CD8-positive, alpha-beta memory T cell (primary cell): Measurements from ENCODE around the gene EHD4. TPM values are rescaled to one million over a fixed set of nuclear protein-coding genes. Genes with fewer than 3 reads are reported as not detected.

ENCODE experiments used
- CTCF ChIA-PET: fragments of 350-600 bp; sonication (Branson Sonifier 250); formaldehyde crosslinking; loops from one replicate; lab custom pipeline; 2021; ENCODE audit warnings: antibody characterized with exemption; lab: Charles Lee
- POLR2A ChIA-PET: fragments of 350-600 bp; sonication (Branson Sonifier 250); formaldehyde crosslinking; loops from one replicate; lab custom pipeline; 2021; ENCODE audit warnings: antibody characterized with exemption; lab: Charles Lee
- DNase-seq, 5 donors: peaks; one replicate each; pipeline versions ENCODE4 v3.0.0 to v3.0.0-alpha.2; 2020 to 2022; ENCODE audit warnings: mixed read lengths in 1 of 5
- H3K27ac ChIP-seq: one replicate; pipeline ENCODE4 v1.7.0; 2013; ENCODE audit warnings: low read depth, mild to moderate bottlenecking, low read length, moderate library complexity
- H3K27me3 ChIP-seq: 2 replicates; pipeline ENCODE4 v1.7.0; 2013; ENCODE audit warnings: low read length, mild to moderate bottlenecking; ENCODE audit not compliant: insufficient read depth, poor library complexity, severe bottlenecking
- H3K36me3 ChIP-seq: 2 replicates; pipeline ENCODE4 v1.7.0; 2013; ENCODE audit warnings: mild to moderate bottlenecking, low read length, moderate library complexity; ENCODE audit not compliant: insufficient read depth
- H3K4me1 ChIP-seq: 2 replicates; pipeline ENCODE4 v1.7.0; 2013; ENCODE audit warnings: mild to moderate bottlenecking, low read length, moderate library complexity; ENCODE audit not compliant: insufficient read depth
- H3K4me3 ChIP-seq: 2 replicates; pipeline ENCODE4 v1.7.0; 2013; ENCODE audit warnings: mild to moderate bottlenecking, low read length
- H3K9me3 ChIP-seq: 2 replicates; pipeline ENCODE4 v1.7.0; 2013; ENCODE audit warnings: mild to moderate bottlenecking, low read length
- H3K27ac Mint-ChIP-seq, 8 donors: one replicate each; pipeline ENCODE4 v1.8.0; 2020 to 2021; ENCODE audit warnings: mixed read lengths in 8 of 8, mild to moderate bottlenecking in 6 of 8, inconsistent platforms in 3 of 8, moderate library complexity in 3 of 8
- H3K27me3 Mint-ChIP-seq, 2 donors: one replicate each; pipeline ENCODE4 v1.8.0; 2020 to 2021; ENCODE audit warnings: mixed read lengths in 2 of 2, mild to moderate bottlenecking in 1 of 2, moderate library complexity in 1 of 2
- H3K36me3 Mint-ChIP-seq, 3 donors: one replicate each; pipeline ENCODE4 v1.8.0; 2020 to 2021; ENCODE audit warnings: mixed read lengths in 3 of 3, inconsistent platforms in 1 of 3, mild to moderate bottlenecking in 1 of 3
- H3K4me1 Mint-ChIP-seq, 3 donors: one replicate each; pipeline ENCODE4 v1.8.0; 2020 to 2021; ENCODE audit warnings: mixed read lengths in 3 of 3, inconsistent platforms in 1 of 3, mild to moderate bottlenecking in 1 of 3
- H3K4me3 Mint-ChIP-seq, 7 donors: one replicate each; pipeline ENCODE4 v1.8.0; 2020 to 2021; ENCODE audit warnings: mixed read lengths in 7 of 7, mild to moderate bottlenecking in 6 of 7, moderate library complexity in 4 of 7, inconsistent platforms in 2 of 7
- H3K9me3 Mint-ChIP-seq, 5 donors: one replicate each; pipeline ENCODE4 v1.8.0; 2020 to 2022; ENCODE audit warnings: mixed read lengths in 5 of 5, mild to moderate bottlenecking in 3 of 5, moderate library complexity in 2 of 5, inconsistent platforms in 1 of 5
- polyA plus RNA-seq: library from polyadenylated mRNA; unstranded; fragments of 300-500 nt; fragmentation: Illumina TruSeq; gene quantifications from one replicate; pipeline ENCODE4 v1.2.3, GENCODE V29; 2021
- total RNA-seq, 2 experiments: library from RNA; stranded (reverse); gene quantifications; one replicate each; pipeline ENCODE4 v1.2.3, GENCODE V29; 2021

EHD4 gene
- total and polyA plus RNA-seq, 3 experiments from 2014 or later = 11.2 to 26.4 (median 24.2) TPM

DNA sequence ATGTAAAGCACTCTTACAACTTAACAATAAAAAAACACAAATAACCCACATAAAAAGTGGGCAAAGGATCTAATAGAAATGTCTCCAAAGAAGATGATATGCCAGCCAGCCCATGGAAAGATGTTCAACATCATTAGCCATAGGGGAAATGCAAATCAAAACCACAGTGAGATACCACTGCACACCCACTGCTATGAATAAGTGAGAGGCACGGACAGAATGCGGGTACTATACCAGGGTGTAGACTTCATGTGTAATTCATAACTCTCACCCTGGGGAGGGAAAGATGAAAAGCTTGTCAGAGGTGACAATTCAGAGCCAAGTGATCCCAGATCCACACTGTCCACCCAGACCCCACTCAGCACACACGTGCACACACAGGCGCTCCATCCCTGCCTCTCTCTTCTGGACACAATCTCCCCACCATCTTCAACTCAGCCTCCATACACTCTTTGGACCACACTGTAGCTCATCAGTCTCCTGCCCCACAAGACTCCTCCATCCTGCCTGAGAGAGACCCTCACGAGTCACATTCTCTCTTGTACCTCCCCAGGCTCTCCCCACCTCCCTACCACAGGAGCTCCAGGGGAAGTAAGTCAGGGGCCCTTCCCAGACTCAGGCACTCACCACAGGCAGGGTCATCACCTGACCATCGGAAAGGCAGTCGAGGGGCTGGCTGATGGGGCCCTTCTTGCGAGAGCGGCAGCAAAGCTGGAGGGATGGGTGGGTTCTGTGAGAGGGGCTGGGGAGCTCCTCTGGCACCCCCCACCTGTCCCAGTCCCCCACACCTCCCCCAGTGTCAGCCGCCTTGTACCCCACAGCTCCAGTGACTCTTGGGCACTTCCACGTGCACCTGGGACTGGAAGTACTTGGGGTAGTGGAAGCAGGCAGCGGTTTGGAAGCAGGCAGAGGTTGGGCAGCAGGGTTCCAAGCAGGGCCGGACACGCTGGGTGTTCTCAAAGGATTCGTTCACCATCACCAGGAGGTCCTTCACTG lies 27.2 kb upstream of the EHD4 start:
- H3K36me3 ChIP-seq = no peaks in the 10 kb centered on the region
- no peak overlapping the region for H3K27ac Mint-ChIP-seq
- CTCF ChIA-PET = interaction anchor here (2.3 kb wide), 1 partner anchor 10 kb away, joined by 7 read pairs; no protein-coding TSS in a partner anchor
- no peaks in the 10 kb centered on the region for H3K27me3 ChIP-seq
- H3K36me3 Mint-ChIP-seq = no peaks in the 10 kb centered on the region
- no peak for DNase-seq
- H3K4me3 Mint-ChIP-seq = no peak overlapping the region
- H3K27ac ChIP-seq = no peak overlapping the region
- no peaks in the 10 kb centered on the region for H3K4me1 ChIP-seq
- H3K9me3 Mint-ChIP-seq = no peaks in the 10 kb centered on the region
- no peak overlapping the region for H3K4me3 ChIP-seq
- H3K27me3 Mint-ChIP-seq = peaks cover 3 to 8% of the 10 kb centered on the region in 2 donors
- H3K9me3 ChIP-seq = no peaks in the 10 kb centered on the region
- no peaks in the 10 kb centered on the region for H3K4me1 Mint-ChIP-seq
- POLR2A ChIA-PET = no interaction called here

DNA sequence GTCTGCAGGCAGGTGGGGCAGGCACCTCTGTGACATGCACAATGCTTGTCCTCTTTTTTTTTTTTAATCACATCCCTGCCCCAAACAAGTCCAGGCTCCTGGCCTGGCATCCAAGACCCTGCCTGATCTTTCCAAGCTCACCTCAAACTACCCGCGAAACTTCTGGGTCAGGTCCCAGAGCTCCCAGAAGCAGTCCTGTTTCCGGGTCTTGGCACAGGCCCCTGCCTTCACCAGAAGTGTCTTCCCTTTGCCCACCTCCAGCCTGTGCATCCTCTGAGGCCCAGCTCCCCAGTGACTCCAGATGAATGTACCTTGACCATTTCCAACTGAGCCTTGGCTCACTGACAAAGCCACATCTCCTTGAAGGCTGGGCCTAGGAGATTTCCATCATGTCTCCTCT lies 25.5 kb upstream of the EHD4 start:
- Mint-ChIP-seq H3K4me1 (no peaks in the 10 kb centered on the region), H3K27ac (no peak overlapping the region), H3K4me3 (no peak overlapping the region), H3K9me3 (no peaks in the 10 kb centered on the region), H3K27me3 (peaks cover 3 to 8% of the 10 kb centered on the region in 2 donors), H3K36me3 (no peaks in the 10 kb centered on the region)
- ChIA-PET POLR2A (no interaction called here), CTCF (no interaction called here)
- no peaks in the 10 kb centered on the region for H3K9me3 ChIP-seq
- no peak for DNase-seq
- no peak overlapping the region for H3K27ac ChIP-seq
- no peaks in the 10 kb centered on the region for H3K4me1 ChIP-seq
- no peaks in the 10 kb centered on the region for H3K36me3 ChIP-seq
- H3K4me3 ChIP-seq = no peak overlapping the region
- H3K27me3 ChIP-seq = no peaks in the 10 kb centered on the region

DNA sequence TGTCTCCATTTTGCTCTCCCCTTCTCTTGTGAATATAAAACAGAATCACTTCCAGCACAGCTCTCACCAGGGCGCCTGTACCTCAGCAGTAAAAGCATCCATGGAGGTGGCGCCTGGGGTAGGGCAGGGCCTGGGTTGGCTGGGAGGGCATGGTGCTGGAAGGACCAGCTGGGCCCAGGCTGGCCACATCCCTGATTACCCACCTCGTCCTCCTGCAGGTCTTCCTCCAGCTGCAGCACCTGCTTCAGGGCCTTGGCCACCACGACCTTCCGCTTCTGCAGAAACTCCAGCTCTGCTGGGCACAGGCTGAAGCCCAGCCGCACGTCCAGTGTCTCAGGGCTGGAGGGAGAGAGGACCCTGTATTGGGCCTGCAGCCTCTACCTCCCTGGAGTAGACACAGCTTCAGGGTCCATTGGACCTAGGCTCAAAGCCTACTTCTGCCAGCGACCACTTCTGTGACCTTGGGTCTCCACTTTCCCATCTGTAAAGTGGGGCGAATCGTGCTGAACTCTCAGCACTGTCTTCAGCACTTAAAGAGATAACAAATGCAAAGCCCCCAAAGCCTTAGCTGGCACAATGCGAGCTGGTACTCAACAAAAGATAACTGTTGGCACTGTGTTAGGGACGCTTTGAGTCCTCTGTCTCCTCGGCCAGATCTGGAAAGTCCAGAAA lies 24.7 kb upstream of the EHD4 start:
- no peaks in the 10 kb centered on the region for H3K4me1 ChIP-seq
- no peaks in the 10 kb centered on the region for H3K36me3 ChIP-seq
- Mint-ChIP-seq H3K4me1 (no peaks in the 10 kb centered on the region), H3K4me3 (no peak overlapping the region), H3K36me3 (no peaks in the 10 kb centered on the region), H3K9me3 (no peaks in the 10 kb centered on the region), H3K27ac (no peak overlapping the region), H3K27me3 (peaks cover 3 to 8% of the 10 kb centered on the region in 2 donors)
- ChIA-PET POLR2A (no interaction called here), CTCF (no interaction called here)
- H3K9me3 ChIP-seq = no peaks in the 10 kb centered on the region
- no peak for DNase-seq
- no peaks in the 10 kb centered on the region for H3K27me3 ChIP-seq
- H3K4me3 ChIP-seq = no peak overlapping the region
- H3K27ac ChIP-seq = no peak overlapping the region

DNA sequence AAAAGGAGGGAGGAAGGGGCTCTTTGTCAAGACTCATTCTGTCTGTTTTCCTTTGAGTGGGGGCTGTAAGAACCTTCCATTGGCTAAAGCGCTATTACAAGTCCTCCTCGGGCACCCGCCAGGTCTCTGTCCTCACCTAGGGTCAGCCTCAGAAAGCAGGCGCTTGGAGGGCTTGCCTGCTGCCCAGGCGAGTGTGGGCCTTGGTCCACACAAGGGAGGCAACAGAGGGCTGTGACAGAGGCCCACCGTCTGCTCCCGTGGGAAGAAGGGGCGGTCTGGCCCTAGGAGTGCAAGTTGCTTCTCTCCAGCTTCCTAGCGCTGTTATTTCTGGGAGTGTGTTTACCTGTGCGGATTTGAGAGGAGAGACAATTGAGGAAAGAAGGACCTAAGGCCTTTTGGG lies 24.0 kb upstream of the EHD4 start:
- Histone ChIP-seq H3K9me3 (no peaks in the 10 kb centered on the region), H3K4me1 (no peaks in the 10 kb centered on the region), H3K4me3 (no peak overlapping the region), H3K27me3 (no peaks in the 10 kb centered on the region), H3K27ac (no peak overlapping the region), H3K36me3 (no peaks in the 10 kb centered on the region)
- no peak overlapping the region for H3K4me3 Mint-ChIP-seq
- H3K4me1 Mint-ChIP-seq = no peaks in the 10 kb centered on the region
- peaks cover 3 to 8% of the 10 kb centered on the region in 2 donors for H3K27me3 Mint-ChIP-seq
- H3K27ac Mint-ChIP-seq = peak overlapping the region in 1 of 8 donors; percentile 5
- H3K9me3 Mint-ChIP-seq = no peaks in the 10 kb centered on the region
- no peaks in the 10 kb centered on the region for H3K36me3 Mint-ChIP-seq
- CTCF ChIA-PET = interaction anchor here (1.5 kb wide), 1 partner anchor 88 kb away, joined by 8 read pairs; no protein-coding TSS in a partner anchor
- POLR2A ChIA-PET = no interaction called here
- no peak for DNase-seq

DNA sequence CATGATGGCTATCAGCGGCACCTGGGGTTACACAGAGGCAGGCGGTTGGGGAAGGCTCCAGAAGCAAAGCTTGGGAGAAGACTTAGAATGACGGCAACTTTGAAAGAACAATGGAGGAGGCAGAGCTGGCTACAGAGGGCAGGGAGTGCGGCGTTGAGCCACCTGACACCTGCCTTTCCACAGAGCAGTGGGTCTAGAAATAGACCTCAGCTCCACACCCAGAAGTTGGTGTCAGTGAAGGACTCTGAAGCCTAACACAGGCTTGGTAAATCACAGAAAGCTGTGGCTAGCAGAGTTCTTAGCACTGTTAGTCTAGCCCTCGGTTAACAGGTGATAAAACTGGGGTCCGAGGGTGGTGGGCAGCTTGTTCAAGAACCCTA lies 23.1 kb upstream of the EHD4 start:
- Mint-ChIP-seq H3K27ac (no peak overlapping the region), H3K9me3 (no peaks in the 10 kb centered on the region), H3K27me3 (peaks cover 3 to 6% of the 10 kb centered on the region in 2 donors), H3K4me1 (no peaks in the 10 kb centered on the region), H3K4me3 (no peak overlapping the region), H3K36me3 (no peaks in the 10 kb centered on the region)
- Histone ChIP-seq H3K9me3 (no peaks in the 10 kb centered on the region), H3K4me1 (no peaks in the 10 kb centered on the region), H3K36me3 (no peaks in the 10 kb centered on the region), H3K27me3 (no peaks in the 10 kb centered on the region), H3K27ac (no peak overlapping the region), H3K4me3 (no peak overlapping the region)
- no peak for DNase-seq
- CTCF ChIA-PET = interaction anchor here (1.3 to 1.5 kb wide), 2 partner anchors 89 to 392 kb away, joined by 3 to 8 read pairs; no protein-coding TSS in a partner anchor
- POLR2A ChIA-PET = no interaction called here

DNA sequence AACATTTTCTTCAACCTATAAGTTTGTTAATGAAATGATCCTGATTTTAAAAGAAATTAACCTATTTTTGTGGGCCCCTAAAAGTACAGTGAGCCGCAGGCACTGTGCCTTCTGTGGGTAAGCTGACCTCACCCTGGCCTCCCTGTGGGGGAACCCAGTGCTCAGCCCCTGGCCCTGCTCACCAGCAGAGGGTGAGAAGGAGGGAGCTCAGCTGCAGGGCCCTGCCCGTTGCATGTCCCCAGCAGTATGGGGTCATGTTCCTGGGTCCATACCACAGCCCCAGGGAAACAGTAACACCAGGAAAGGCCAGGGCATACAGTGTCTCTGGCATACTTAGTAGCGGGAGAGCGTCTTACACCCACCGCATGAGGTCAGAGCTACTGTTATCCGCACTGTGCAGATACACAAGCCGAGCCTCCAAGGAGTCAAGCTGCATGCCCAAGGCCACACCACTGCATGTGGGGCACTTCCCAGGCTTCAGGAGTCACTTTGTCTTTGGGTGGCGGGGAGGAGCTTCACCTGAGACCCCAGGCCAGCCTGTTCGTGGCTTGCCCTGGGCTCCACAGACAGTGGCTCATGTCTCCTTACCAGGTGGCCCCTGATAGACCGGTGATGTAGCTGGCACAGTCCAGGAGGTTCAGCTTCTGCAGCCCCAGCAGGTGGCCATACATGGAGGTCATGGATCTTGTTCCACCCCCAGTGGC lies 22.6 kb upstream of the EHD4 start:
- H3K4me1 ChIP-seq = no peaks in the 10 kb centered on the region
- no peak overlapping the region for H3K4me3 ChIP-seq
- no peaks in the 10 kb centered on the region for H3K27me3 ChIP-seq
- H3K4me1 Mint-ChIP-seq = no peaks in the 10 kb centered on the region
- H3K9me3 ChIP-seq = no peaks in the 10 kb centered on the region
- H3K4me3 Mint-ChIP-seq = no peak overlapping the region
- H3K27ac Mint-ChIP-seq = peak overlapping the region in 1 of 8 donors; percentile 56
- H3K36me3 Mint-ChIP-seq = no peaks in the 10 kb centered on the region
- no peak overlapping the region for H3K27ac ChIP-seq
- no peaks in the 10 kb centered on the region for H3K9me3 Mint-ChIP-seq
- H3K36me3 ChIP-seq = no peaks in the 10 kb centered on the region
- H3K27me3 Mint-ChIP-seq = peaks cover 3 to 6% of the 10 kb centered on the region in 2 donors
- DNase-seq = no peak
- ChIA-PET POLR2A (no interaction called here), CTCF (interaction anchor here (1.3 to 1.5 kb wide), 2 partner anchors 90 to 391 kb away, joined by 3 to 8 read pairs; no protein-coding TSS in a partner anchor)

DNA sequence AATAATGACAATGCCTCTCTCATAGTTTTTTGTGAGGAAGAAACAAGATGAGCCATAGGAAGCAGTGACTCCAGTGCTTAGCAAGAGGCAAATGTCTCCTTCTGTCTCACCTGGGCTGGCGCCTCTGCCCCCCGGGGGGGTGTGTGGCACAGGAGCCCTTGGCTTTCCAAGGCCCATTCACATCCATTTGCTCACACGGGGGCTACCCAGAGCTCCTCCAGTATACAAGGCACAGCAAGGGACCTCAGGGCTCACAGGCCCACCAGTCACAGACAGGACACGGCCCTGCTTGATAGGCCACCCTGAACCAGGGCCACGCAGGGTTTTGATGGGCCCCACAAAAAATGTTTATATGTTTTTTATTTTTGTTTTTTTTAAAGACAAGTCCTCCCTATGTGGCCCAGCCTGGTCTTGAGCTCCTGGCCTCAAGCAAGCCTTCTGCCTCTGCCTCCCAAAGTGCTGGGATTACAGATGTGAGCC lies 21.9 kb upstream of the EHD4 start:
- Histone ChIP-seq H3K9me3 (no peaks in the 10 kb centered on the region), H3K27me3 (no peaks in the 10 kb centered on the region), H3K27ac (no peak overlapping the region), H3K4me3 (no peak overlapping the region), H3K4me1 (no peaks in the 10 kb centered on the region), H3K36me3 (no peaks in the 10 kb centered on the region)
- H3K4me3 Mint-ChIP-seq = no peak overlapping the region
- H3K27ac Mint-ChIP-seq = no peak overlapping the region
- DNase-seq = no peak
- no peaks in the 10 kb centered on the region for H3K9me3 Mint-ChIP-seq
- H3K36me3 Mint-ChIP-seq = no peaks in the 10 kb centered on the region
- CTCF ChIA-PET = interaction anchor here (1.6 kb wide), 1 partner anchor 90 kb away, joined by 4 read pairs; no protein-coding TSS in a partner anchor
- H3K4me1 Mint-ChIP-seq = no peaks in the 10 kb centered on the region
- peaks cover 3 to 5% of the 10 kb centered on the region in 2 donors for H3K27me3 Mint-ChIP-seq
- POLR2A ChIA-PET = no interaction called here
